ENCODE results near the gene ATG2B. TPM values are rescaled to one million over a fixed set of nuclear protein-coding genes. Genes with fewer than 3 reads are reported as not detected.

The ATG2B gene
- total RNA-seq, 4 donors from 2014 or later: 26.4 to 44.9 (median 37.6) TPM

- 4 to 5% methylated on average over 13 of the region's 13 CpGs for WGBS, 2 donors
- H3K4me1 ChIP-seq: peaks cover 0 to 13% (median 4%) of the 10 kb centered on the region in 4 donors
- H3K4me3 ChIP-seq: peak overlapping the region; percentile 60 to 86 (median 67)
- H3K27me3 ChIP-seq: no peaks in the 10 kb centered on the region
- H3K9me3 ChIP-seq: no peaks in the 10 kb centered on the region
- peak overlapping the region in 2 of 4 donors; percentile 54 to 73 for H3K27ac ChIP-seq
- H3K36me3 ChIP-seq: peaks cover 0 to 9% (median 0%) of the 10 kb centered on the region in 3 donors
- DNase-seq (ENCODE audit: low spot score in 2 of 2): no peak
- no peak for TF ChIP-seq POLR2A (IDR thresholded peaks at IDR 0.05)
Observed at GRCh38 chr14:96390965-96391292, 27.8 kb upstream of the ATG2B start.

- peaks cover 0 to 34% (median 0%) of the 10 kb centered on the region in 3 donors for H3K36me3 ChIP-seq
- no peak overlapping the region for H3K4me3 ChIP-seq
Observed at GRCh38 chr14:96385385-96385784, 22.2 kb upstream of the ATG2B start.

GRCh38 chr14:96384740-96385139, 21.6 kb upstream of the ATG2B start:
- Histone ChIP-seq H3K27me3 (no peaks in the 10 kb centered on the region), H3K4me1 (no peaks in the 10 kb centered on the region), H3K27ac (no peak overlapping the region), H3K36me3 (peaks cover 0 to 34% (median 0%) of the 10 kb centered on the region in 3 donors), H3K4me3 (no peak overlapping the region), H3K9me3 (no peaks in the 10 kb centered on the region)
- DNase-seq (ENCODE audit: low spot score in 2 of 2): no peak
- 34 to 89% methylated on average over 1 of the region's 1 CpG for WGBS, 2 donors
- no peak for TF ChIP-seq POLR2A (IDR thresholded peaks at IDR 0.05)
- no peak for TF ChIP-seq EP300 (IDR thresholded peaks at IDR 0.05)
- no peak for TF ChIP-seq CTCF (IDR thresholded peaks at IDR 0.05)

More at GRCh38 chr14:96385385-96385784, 22.2 kb upstream of the ATG2B start:
- Histone ChIP-seq H3K4me1 (peaks cover 0 to under 1% (median under 1%) of the 10 kb centered on the region in 4 donors), H3K9me3 (no peaks in the 10 kb centered on the region), H3K27ac (no peak overlapping the region), H3K27me3 (no peaks in the 10 kb centered on the region)
- TF ChIP-seq POLR2A (IDR thresholded peaks at IDR 0.05) (no peak), CTCF (IDR thresholded peaks at IDR 0.05) (no peak), EP300 (IDR thresholded peaks at IDR 0.05) (no peak)
- no peak for DNase-seq (ENCODE audit: low spot score in 2 of 2)
- 77 to 81% methylated on average over 3 of the region's 3 CpGs for WGBS, 2 donors

GRCh38 chr14:96384053-96384452, 20.9 kb upstream of the ATG2B start:
- no peaks in the 10 kb centered on the region for H3K4me1 ChIP-seq
- 84 to 88% methylated on average over 1 of the region's 1 CpG for WGBS, 2 donors
- DNase-seq (ENCODE audit: low spot score in 2 of 2): no peak
- H3K27me3 ChIP-seq: no peaks in the 10 kb centered on the region
- no peaks in the 10 kb centered on the region for H3K9me3 ChIP-seq
- H3K27ac ChIP-seq: no peak overlapping the region
- TF ChIP-seq EP300 (IDR thresholded peaks at IDR 0.05): no peak
- TF ChIP-seq POLR2A (IDR thresholded peaks at IDR 0.05): no peak
- TF ChIP-seq CTCF (IDR thresholded peaks at IDR 0.05): no peak
- H3K4me3 ChIP-seq: no peak overlapping the region
- H3K36me3 ChIP-seq: peaks cover 0 to 34% (median 0%) of the 10 kb centered on the region in 3 donors

- no peaks in the 10 kb centered on the region for H3K4me1 ChIP-seq
- no peak for DNase-seq (ENCODE audit: low spot score in 2 of 2)
- no peak overlapping the region for H3K4me3 ChIP-seq
- no peak for TF ChIP-seq POLR2A (IDR thresholded peaks at IDR 0.05)
- no peak for TF ChIP-seq EP300 (IDR thresholded peaks at IDR 0.05)
- H3K27ac ChIP-seq: no peak overlapping the region
- no peaks in the 10 kb centered on the region for H3K9me3 ChIP-seq
- H3K36me3 ChIP-seq: peaks cover 0 to 34% (median 0%) of the 10 kb centered on the region in 3 donors
- no peaks in the 10 kb centered on the region for H3K27me3 ChIP-seq
- WGBS, 2 donors: 90% methylated on average over 2 of the region's 2 CpGs
Observed at GRCh38 chr14:96383445-96383844, 20.3 kb upstream of the ATG2B start.

- no peak overlapping the region for H3K4me3 ChIP-seq
- peaks cover 0 to 6% (median 0%) of the 10 kb centered on the region in 4 donors for H3K4me1 ChIP-seq
- TF ChIP-seq CTCF (IDR thresholded peaks at IDR 0.05): no peak
- no peak for TF ChIP-seq POLR2A (IDR thresholded peaks at IDR 0.05)
- no peak for TF ChIP-seq EP300 (IDR thresholded peaks at IDR 0.05)
- no peaks in the 10 kb centered on the region for H3K27me3 ChIP-seq
- DNase-seq (ENCODE audit: low spot score in 2 of 2): no peak
- 94 to 95% methylated on average over 3 of the region's 3 CpGs for WGBS, 2 donors
- no peak overlapping the region for H3K27ac ChIP-seq
- H3K36me3 ChIP-seq: peaks cover 0 to 24% (median 0%) of the 10 kb centered on the region in 3 donors
- H3K9me3 ChIP-seq: no peaks in the 10 kb centered on the region
Observed at GRCh38 chr14:96380735-96381134, 17.6 kb upstream of the ATG2B start.

Measured in tibial nerve (tissue), 4 donors.